SK-N-SH treated with all-trans-retinoic acid at 6 μM for 48 hours (cell line): ENCODE measurements around the gene ABHD17B.

Source experiments
- ATAC-seq: fragments of 200-7000 bp; cut with Tn5 transposase; 3 replicates; pipeline ENCODE4 v1.9.1; 2020; ENCODE audit warnings: mild to moderate bottlenecking, moderate library complexity
- ARNTL ChIP-seq: fragments of 450-650 bp; formaldehyde crosslinking; IDR thresholded peaks from 2 replicates; pipeline ENCODE4 v1.5.0; 2020; ENCODE audit warnings: low read depth, mild to moderate bottlenecking, moderate library complexity, borderline replicate concordance
- BACH2 ChIP-seq: fragments of 250-450 bp; sonication (Bioruptor Pico); IDR thresholded peaks from 2 replicates; pipeline ENCODE4 v1.9.0; 2021; ENCODE audit warnings: mild to moderate bottlenecking, borderline replicate concordance
- CREB5 ChIP-seq: fragments of 250-450 bp; sonication (Bioruptor Pico); IDR thresholded peaks from 2 replicates; pipeline ENCODE4 v1.5.1; 2020; ENCODE audit warnings: low read depth, mild to moderate bottlenecking, moderate library complexity
- CSDC2 ChIP-seq: fragments of 250-450 bp; sonication (Bioruptor Pico); IDR thresholded peaks from 2 replicates; pipeline ENCODE4 v1.5.0; 2020; ENCODE audit warnings: mild to moderate bottlenecking, moderate library complexity
- CSRNP3 ChIP-seq: fragments of 250-450 bp; sonication (Bioruptor Pico); IDR thresholded peaks from 2 replicates; pipeline ENCODE4 v1.5.1; 2021; ENCODE audit warnings: mild to moderate bottlenecking, moderate library complexity
- GLIS3 ChIP-seq: fragments of 250-450 bp; sonication (Bioruptor Pico); IDR thresholded peaks from 2 replicates; pipeline ENCODE4 v1.5.0; 2020; ENCODE audit warnings: mild to moderate bottlenecking, moderate library complexity
- ISL1 ChIP-seq: fragments of 250-450 bp; sonication (Bioruptor Pico); IDR thresholded peaks from 2 replicates; pipeline ENCODE4 v2.1.2; 2022; ENCODE audit warnings: mild to moderate bottlenecking, moderate library complexity
- OSR1 ChIP-seq: fragments of 250-450 bp; sonication (Bioruptor Pico); IDR thresholded peaks from 2 replicates; pipeline ENCODE4 v1.8.0; 2022; ENCODE audit warnings: moderate library complexity, mild to moderate bottlenecking, inconsistent platforms
- PATZ1 ChIP-seq: fragments of 250-450 bp; sonication (Bioruptor Pico); IDR thresholded peaks from 2 replicates; pipeline ENCODE4 v1.8.0; 2020; ENCODE audit warnings: mild to moderate bottlenecking, moderate library complexity, borderline replicate concordance
- POU6F1 ChIP-seq: fragments of 250-450 bp; sonication (Bioruptor Pico); IDR thresholded peaks from 2 replicates; pipeline ENCODE4 v1.8.0; 2021; ENCODE audit warnings: low read depth, mild to moderate bottlenecking, moderate library complexity, borderline replicate concordance
- PPARA ChIP-seq: fragments of 250-450 bp; sonication (Bioruptor Pico); IDR thresholded peaks from 2 replicates; pipeline ENCODE4 v1.5.0; 2020; ENCODE audit warnings: mild to moderate bottlenecking, borderline replicate concordance
- RARB ChIP-seq: fragments of 250-450 bp; sonication (Bioruptor Pico); IDR thresholded peaks from 2 replicates; pipeline ENCODE4 v1.8.0; 2021; ENCODE audit warnings: mild to moderate bottlenecking, moderate library complexity
- SNAI2 ChIP-seq: fragments of 250-450 bp; sonication (Bioruptor Pico); IDR thresholded peaks from 2 replicates; pipeline ENCODE4 v1.5.0; 2020; ENCODE audit warnings: mild to moderate bottlenecking, moderate library complexity
- TOX ChIP-seq: fragments of 250-450 bp; sonication (Bioruptor Pico); IDR thresholded peaks from 2 replicates; pipeline ENCODE4 v1.8.0; 2021; ENCODE audit warnings: mild to moderate bottlenecking, moderate library complexity, borderline replicate concordance
- TSHZ2 ChIP-seq: fragments of 250-450 bp; sonication (Bioruptor Pico); IDR thresholded peaks from 2 replicates; pipeline ENCODE4 v1.5.0; 2020; ENCODE audit warnings: mild to moderate bottlenecking, moderate library complexity
- ZC3H10 ChIP-seq: fragments of 250-450 bp; sonication (Bioruptor Pico); IDR thresholded peaks from 2 replicates; pipeline ENCODE4 v1.5.1; 2021; ENCODE audit warnings: mild to moderate bottlenecking, moderate library complexity
- ZNF565 ChIP-seq: fragments of 450-650 bp; formaldehyde crosslinking; conservative IDR thresholded peaks from 2 replicates; pipeline ENCODE4 v1.5.0; 2020; ENCODE audit warnings: low read depth, mild to moderate bottlenecking, moderate library complexity
- ZNF70 ChIP-seq: fragments of 450-650 bp; formaldehyde crosslinking; IDR thresholded peaks from 2 replicates; pipeline ENCODE4 v1.5.0; 2020; ENCODE audit warnings: mild to moderate bottlenecking, moderate library complexity
- ZNF8 ChIP-seq: fragments of 450-650 bp; formaldehyde crosslinking; IDR thresholded peaks from 2 replicates; pipeline ENCODE4 v1.5.0; 2020; ENCODE audit warnings: mild to moderate bottlenecking, moderate library complexity

ABHD17B gene

GRCh38 chr9:71891557-71892189 is 19.3 kb downstream of the ABHD17B start:
- no peak for TF ChIP-seq ARNTL (CRISPR knock-in tag)
- TF ChIP-seq TSHZ2 (CRISPR knock-in tag): no peak
- TF ChIP-seq SNAI2 (CRISPR knock-in tag): no peak
- TF ChIP-seq PATZ1 (CRISPR knock-in tag): no peak
- no peak for TF ChIP-seq BACH2
- TF ChIP-seq CSDC2: no peak
- no peak for TF ChIP-seq ZNF565 (CRISPR knock-in tag)
- TF ChIP-seq TOX (CRISPR knock-in tag): no peak
- no peak for TF ChIP-seq ZNF70 (CRISPR knock-in tag)
- TF ChIP-seq OSR1 (CRISPR knock-in tag): no peak
- TF ChIP-seq RARB (CRISPR knock-in tag): no peak
- no peak for ATAC-seq

- no peak for TF ChIP-seq ISL1 (CRISPR knock-in tag)
- TF ChIP-seq CSRNP3 (CRISPR knock-in tag): no peak
- TF ChIP-seq PPARA: no peak
- no peak for TF ChIP-seq PATZ1 (CRISPR knock-in tag)
- no peak for TF ChIP-seq SNAI2 (CRISPR knock-in tag)
- no peak for TF ChIP-seq ZNF8 (CRISPR knock-in tag)
- no peak for TF ChIP-seq RARB (CRISPR knock-in tag)
- TF ChIP-seq GLIS3 (CRISPR knock-in tag): no peak
- no peak for TF ChIP-seq CSDC2
- TF ChIP-seq TOX (CRISPR knock-in tag): no peak
- ATAC-seq: no peak
Observed at GRCh38 chr9:71890042-71890679, 20.8 kb downstream of the ABHD17B start.

GRCh38 chr9:71887362-71887761 is 23.6 kb downstream of the ABHD17B start:
- no peak for TF ChIP-seq OSR1 (CRISPR knock-in tag)
- no peak for TF ChIP-seq SNAI2 (CRISPR knock-in tag)
- no peak for TF ChIP-seq TSHZ2 (CRISPR knock-in tag)
- TF ChIP-seq ZNF70 (CRISPR knock-in tag): no peak
- no peak for TF ChIP-seq CREB5 (CRISPR knock-in tag)
- TF ChIP-seq BACH2: no peak
- TF ChIP-seq POU6F1 (CRISPR knock-in tag): no peak
- TF ChIP-seq ISL1 (CRISPR knock-in tag): no peak
- TF ChIP-seq ZC3H10 (CRISPR knock-in tag): no peak
- TF ChIP-seq ZNF8 (CRISPR knock-in tag): no peak
- no peak for TF ChIP-seq PPARA
- TF ChIP-seq TOX (CRISPR knock-in tag): no peak

More at GRCh38 chr9:71887362-71887761, 23.6 kb downstream of the ABHD17B start:
- no peak for ATAC-seq
